ENCODE data around the gene GSTM1.

DNA sequence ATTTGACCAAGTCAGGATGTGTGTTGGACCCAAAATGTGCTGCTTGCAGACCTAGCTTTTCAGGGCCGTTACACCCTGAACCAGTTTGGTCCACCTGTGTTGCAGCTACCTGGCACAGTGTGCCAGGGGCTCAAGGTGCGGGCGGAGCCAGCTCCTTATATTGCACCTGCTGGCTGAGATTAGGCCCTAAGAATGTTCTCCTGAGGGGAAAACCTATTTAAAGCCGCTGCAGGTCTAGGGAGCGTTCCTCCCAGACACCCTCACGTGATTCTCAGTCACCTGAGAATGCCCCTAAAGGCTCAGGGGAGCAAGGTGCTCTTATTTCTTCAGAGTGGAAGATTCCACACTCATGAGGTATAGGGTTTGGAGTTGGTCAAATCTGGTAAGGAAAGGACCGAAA, 41.3 kb downstream of the GSTM1 start:
- TF ChIP-seq CTCF (IDR thresholded peaks at IDR 0.05) (no peak), POLR2A (IDR thresholded peaks at IDR 0.05) (no peak)
